IMR-90 (cell line): Measurements from ENCODE around the gene MRGPRD.

ENCODE experiments used
- BHLHE40 ChIP-seq: fragments of 150-350 bp; IDR thresholded peaks from 2 replicates; pipeline ENCODE4 v1.6.1; 2016; ENCODE audit warnings: mild to moderate bottlenecking, low read depth, low read length
- CEBPB ChIP-seq: IDR thresholded peaks from 2 replicates; pipeline ENCODE4 v1.6.1; 2012; ENCODE audit warnings: low read depth, low read length, improper control_type of control experiment
- CHD1 ChIP-seq: IDR thresholded peaks from 2 replicates; pipeline ENCODE4 v1.6.1; 2012; ENCODE audit warnings: low read depth, low read length, improper control_type of control experiment
- FOS ChIP-seq: fragments of 150-350 bp; IDR thresholded peaks from 2 replicates; pipeline ENCODE4 v1.6.1; 2016; ENCODE audit warnings: low read depth, low read length
- MAFK ChIP-seq: IDR thresholded peaks from 2 replicates; pipeline ENCODE4 v1.6.1; 2012; ENCODE audit warnings: low read depth, low read length, improper control_type of control experiment
- MXI1 ChIP-seq: IDR thresholded peaks from 2 replicates; pipeline ENCODE4 v1.6.1; 2012; ENCODE audit warnings: low read depth, mild to moderate bottlenecking, low read length, moderate library complexity, borderline replicate concordance
- POLR2A ChIP-seq: IDR thresholded peaks from 2 replicates; pipeline ENCODE4 v1.6.1; 2012; ENCODE audit warnings: mild to moderate bottlenecking, low read depth, low read length
- RAD21 ChIP-seq: IDR thresholded peaks from 2 replicates; pipeline ENCODE4 v1.6.1; 2012; ENCODE audit warnings: low read length, improper control_type of control experiment
- RCOR1 ChIP-seq: IDR thresholded peaks from 2 replicates; pipeline ENCODE4 v1.6.1; 2012; ENCODE audit warnings: mild to moderate bottlenecking, low read length, improper control_type of control experiment; ENCODE audit not compliant: insufficient replicate concordance
- RFX5 ChIP-seq: IDR thresholded peaks from 2 replicates; pipeline ENCODE4 v1.8.0; 2012; ENCODE audit warnings: low read depth, mild to moderate bottlenecking, low read length, moderate library complexity
- SMC3 ChIP-seq: fragments of 150-350 bp; IDR thresholded peaks from 2 replicates; pipeline ENCODE4 v1.6.1; 2016; ENCODE audit warnings: low read depth, mild to moderate bottlenecking, antibody characterized with exemption, low read length, moderate library complexity
- TF ChIP-seq, protein P1 (sequence below): conservative IDR thresholded peaks from 2 replicates; pipeline ENCODE4 v1.5.1; 2012; ENCODE audit warnings: mild to moderate bottlenecking, low read depth, low read length, improper control_type of control experiment
- TF ChIP-seq, protein P2 (sequence below): fragments of 150-350 bp; IDR thresholded peaks from 2 replicates; pipeline ENCODE4 v1.6.1; 2017; ENCODE audit warnings: mild to moderate bottlenecking, antibody characterized with exemption, low read length, low read depth
- TF ChIP-seq, protein P3 (sequence below): fragments of 150-350 bp; IDR thresholded peaks from 2 replicates; pipeline ENCODE4 v1.6.1; 2016; ENCODE audit warnings: low read depth, mild to moderate bottlenecking, low read length, moderate library complexity, borderline replicate concordance

DNA sequence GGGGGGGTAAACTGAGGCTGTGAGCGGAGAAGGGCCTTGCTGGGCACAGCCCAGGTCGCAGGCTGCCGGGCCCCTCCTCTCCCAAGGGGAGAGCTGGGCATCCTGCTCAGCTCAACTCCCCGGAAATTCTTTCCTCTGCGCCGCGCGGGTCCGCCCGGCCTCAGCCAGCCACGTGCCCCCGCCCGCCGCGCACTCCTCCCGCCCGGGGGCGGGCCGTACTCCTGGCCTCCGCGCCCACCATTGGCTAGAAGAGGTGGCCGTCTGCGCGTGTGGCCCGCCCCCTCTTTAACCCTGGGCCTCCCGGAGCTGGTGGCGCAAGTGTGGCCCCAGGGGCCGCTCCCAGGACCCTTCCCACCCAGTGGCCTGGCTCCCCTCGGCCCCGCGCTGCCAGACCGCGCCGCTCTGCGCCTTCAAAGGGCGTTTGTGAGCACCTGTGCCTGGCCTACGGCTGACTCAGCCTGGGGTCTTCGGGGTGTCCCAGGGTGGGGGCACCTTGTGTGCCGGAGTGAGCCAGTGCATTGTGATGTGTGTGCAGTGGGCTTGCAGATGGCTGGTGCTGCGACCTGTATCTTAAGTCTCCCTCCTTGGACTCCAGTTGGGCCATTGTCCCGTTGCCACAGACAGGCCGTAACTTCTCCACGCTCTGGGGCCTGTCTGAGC, 30.3 kb upstream of the MRGPRD start:
- no peak; the same call in 1 of the 2 replicates for TF ChIP-seq POLR2A
- TF ChIP-seq CHD1, result no peak
- TF ChIP-seq, protein P1, sequence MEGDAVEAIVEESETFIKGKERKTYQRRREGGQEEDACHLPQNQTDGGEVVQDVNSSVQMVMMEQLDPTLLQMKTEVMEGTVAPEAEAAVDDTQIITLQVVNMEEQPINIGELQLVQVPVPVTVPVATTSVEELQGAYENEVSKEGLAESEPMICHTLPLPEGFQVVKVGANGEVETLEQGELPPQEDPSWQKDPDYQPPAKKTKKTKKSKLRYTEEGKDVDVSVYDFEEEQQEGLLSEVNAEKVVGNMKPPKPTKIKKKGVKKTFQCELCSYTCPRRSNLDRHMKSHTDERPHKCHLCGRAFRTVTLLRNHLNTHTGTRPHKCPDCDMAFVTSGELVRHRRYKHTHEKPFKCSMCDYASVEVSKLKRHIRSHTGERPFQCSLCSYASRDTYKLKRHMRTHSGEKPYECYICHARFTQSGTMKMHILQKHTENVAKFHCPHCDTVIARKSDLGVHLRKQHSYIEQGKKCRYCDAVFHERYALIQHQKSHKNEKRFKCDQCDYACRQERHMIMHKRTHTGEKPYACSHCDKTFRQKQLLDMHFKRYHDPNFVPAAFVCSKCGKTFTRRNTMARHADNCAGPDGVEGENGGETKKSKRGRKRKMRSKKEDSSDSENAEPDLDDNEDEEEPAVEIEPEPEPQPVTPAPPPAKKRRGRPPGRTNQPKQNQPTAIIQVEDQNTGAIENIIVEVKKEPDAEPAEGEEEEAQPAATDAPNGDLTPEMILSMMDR, result no peak
- TF ChIP-seq RFX5, result no peak
- no peak for TF ChIP-seq CEBPB
- TF ChIP-seq, protein P2, sequence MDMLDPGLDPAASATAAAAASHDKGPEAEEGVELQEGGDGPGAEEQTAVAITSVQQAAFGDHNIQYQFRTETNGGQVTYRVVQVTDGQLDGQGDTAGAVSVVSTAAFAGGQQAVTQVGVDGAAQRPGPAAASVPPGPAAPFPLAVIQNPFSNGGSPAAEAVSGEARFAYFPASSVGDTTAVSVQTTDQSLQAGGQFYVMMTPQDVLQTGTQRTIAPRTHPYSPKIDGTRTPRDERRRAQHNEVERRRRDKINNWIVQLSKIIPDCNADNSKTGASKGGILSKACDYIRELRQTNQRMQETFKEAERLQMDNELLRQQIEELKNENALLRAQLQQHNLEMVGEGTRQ, result peak; percentile 93
- no peak for TF ChIP-seq FOS
- no peak for TF ChIP-seq RCOR1
- peak; percentile 89 for TF ChIP-seq MXI1
- peak; percentile 85 for TF ChIP-seq BHLHE40
- no peak for TF ChIP-seq MAFK
- TF ChIP-seq, protein P3, sequence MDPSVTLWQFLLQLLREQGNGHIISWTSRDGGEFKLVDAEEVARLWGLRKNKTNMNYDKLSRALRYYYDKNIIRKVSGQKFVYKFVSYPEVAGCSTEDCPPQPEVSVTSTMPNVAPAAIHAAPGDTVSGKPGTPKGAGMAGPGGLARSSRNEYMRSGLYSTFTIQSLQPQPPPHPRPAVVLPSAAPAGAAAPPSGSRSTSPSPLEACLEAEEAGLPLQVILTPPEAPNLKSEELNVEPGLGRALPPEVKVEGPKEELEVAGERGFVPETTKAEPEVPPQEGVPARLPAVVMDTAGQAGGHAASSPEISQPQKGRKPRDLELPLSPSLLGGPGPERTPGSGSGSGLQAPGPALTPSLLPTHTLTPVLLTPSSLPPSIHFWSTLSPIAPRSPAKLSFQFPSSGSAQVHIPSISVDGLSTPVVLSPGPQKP, result no peak
- TF ChIP-seq RAD21, result no peak
- no peak for TF ChIP-seq SMC3
